Measurements from ENCODE around the gene MSN.
A peak's percentile ranks its signal among the peaks of the same experiment; 100 is the strongest.

MSN gene

DNA sequence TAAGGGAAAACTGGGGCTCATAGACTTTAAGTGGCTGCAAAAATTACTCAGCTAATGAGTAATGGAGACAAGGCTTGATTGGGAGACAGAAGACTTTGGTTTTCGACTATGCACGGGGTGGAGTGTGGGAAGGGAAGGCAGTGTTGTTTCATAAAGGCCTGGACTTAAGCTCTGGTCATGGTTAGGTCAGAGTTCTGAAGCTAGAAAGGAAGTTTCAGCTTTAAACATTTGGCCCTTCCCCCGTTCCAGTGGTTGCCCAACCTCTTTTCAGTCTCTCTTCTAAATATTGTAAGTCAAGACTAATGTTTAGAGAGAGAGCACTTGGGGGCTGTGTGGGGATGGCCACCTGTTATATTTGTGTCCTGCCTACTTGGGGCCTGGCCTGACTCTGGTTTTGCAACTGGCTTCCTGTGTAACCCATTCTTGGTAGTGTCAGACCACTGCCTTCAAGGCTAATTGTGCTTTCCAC, 21.0 kb downstream of the MSN start:
- H3K79me2 ChIP-seq (ENCODE audit: insufficient read depth, low read length) = peaks cover 100% of the 10 kb centered on the region
- ATAC-seq (ENCODE audit: insufficient read depth, low read depth) = no peak; the same call in 2 of the 3 replicates
- peaks cover 68% of the 10 kb centered on the region for H4K20me1 ChIP-seq (ENCODE audit: insufficient read depth, low read length)
- H3K27ac ChIP-seq (ENCODE audit: low read length) = peak overlapping the region; percentile 56
- no peak overlapping the region for H2AFZ ChIP-seq (ENCODE audit: low read depth, low read length)
- TF ChIP-seq EZH2 (IDR thresholded peaks at IDR 0.05; ENCODE audit: borderline replicate concordance, low read depth, low read length, severe bottlenecking) = no peak
- TF ChIP-seq, protein P1, sequence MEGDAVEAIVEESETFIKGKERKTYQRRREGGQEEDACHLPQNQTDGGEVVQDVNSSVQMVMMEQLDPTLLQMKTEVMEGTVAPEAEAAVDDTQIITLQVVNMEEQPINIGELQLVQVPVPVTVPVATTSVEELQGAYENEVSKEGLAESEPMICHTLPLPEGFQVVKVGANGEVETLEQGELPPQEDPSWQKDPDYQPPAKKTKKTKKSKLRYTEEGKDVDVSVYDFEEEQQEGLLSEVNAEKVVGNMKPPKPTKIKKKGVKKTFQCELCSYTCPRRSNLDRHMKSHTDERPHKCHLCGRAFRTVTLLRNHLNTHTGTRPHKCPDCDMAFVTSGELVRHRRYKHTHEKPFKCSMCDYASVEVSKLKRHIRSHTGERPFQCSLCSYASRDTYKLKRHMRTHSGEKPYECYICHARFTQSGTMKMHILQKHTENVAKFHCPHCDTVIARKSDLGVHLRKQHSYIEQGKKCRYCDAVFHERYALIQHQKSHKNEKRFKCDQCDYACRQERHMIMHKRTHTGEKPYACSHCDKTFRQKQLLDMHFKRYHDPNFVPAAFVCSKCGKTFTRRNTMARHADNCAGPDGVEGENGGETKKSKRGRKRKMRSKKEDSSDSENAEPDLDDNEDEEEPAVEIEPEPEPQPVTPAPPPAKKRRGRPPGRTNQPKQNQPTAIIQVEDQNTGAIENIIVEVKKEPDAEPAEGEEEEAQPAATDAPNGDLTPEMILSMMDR (IDR thresholded peaks at IDR 0.05; ENCODE audit: borderline replicate concordance, extremely low read depth, low read length, poor library complexity, severe bottlenecking) = no peak
- DNase-seq = no peak
- H3K4me1 ChIP-seq (ENCODE audit: insufficient read depth, low read length) = peaks cover 95% of the 10 kb centered on the region
- no peak overlapping the region for H3K9ac ChIP-seq (ENCODE audit: low read depth, low read length)
- no peaks in the 10 kb centered on the region for H3K27me3 ChIP-seq (ENCODE audit: insufficient read depth, low read length, poor library complexity)
- peaks cover 31% of the 10 kb centered on the region for H3K36me3 ChIP-seq (ENCODE audit: insufficient read depth, low read length)
- no peaks in the 10 kb centered on the region for H3K9me3 ChIP-seq (ENCODE audit: insufficient read depth, low read length, severe bottlenecking)
- H3K4me3 ChIP-seq (ENCODE audit: low read depth in 1 of 2, low read length in 2 of 2) = no peak overlapping the region
- H3K4me2 ChIP-seq (ENCODE audit: insufficient read depth, low read length) = peak overlapping the region; percentile 12; the same call in 1 of the 2 replicates

DNA sequence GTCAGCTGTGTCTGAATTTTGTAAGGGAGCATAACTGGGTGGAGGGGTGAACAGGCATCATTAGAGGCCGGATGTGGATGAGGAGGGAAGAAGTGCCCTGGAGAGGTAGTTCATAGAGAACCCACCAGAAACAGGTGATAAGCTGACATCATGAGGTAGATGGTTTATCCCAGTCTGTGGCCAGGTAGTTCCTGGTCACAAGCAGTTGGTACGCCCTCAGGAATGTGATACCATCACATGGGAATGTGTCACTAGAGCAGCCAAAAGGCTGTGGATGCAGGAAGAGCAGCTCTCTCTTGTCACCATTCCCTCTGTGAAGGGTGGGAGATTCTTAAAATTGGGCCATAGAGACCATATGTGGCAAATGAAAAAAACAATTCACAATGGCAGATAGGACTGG, 21.9 kb downstream of the MSN start:
- TF ChIP-seq EZH2 (IDR thresholded peaks at IDR 0.05; ENCODE audit: borderline replicate concordance, low read depth, low read length, severe bottlenecking) = no peak
- TF ChIP-seq, protein P1 (IDR thresholded peaks at IDR 0.05; ENCODE audit: borderline replicate concordance, extremely low read depth, low read length, poor library complexity, severe bottlenecking) = no peak
- H3K9me3 ChIP-seq (ENCODE audit: insufficient read depth, low read length, severe bottlenecking) = no peaks in the 10 kb centered on the region
- H2AFZ ChIP-seq (ENCODE audit: low read depth, low read length) = no peak overlapping the region
- H3K27me3 ChIP-seq (ENCODE audit: insufficient read depth, low read length, poor library complexity) = no peaks in the 10 kb centered on the region
- H3K9ac ChIP-seq (ENCODE audit: low read depth, low read length) = no peak overlapping the region
- DNase-seq = no peak
- peaks cover 68% of the 10 kb centered on the region for H4K20me1 ChIP-seq (ENCODE audit: insufficient read depth, low read length)
- no peak overlapping the region for H3K4me3 ChIP-seq (ENCODE audit: low read depth in 1 of 2, low read length in 2 of 2)
- H3K36me3 ChIP-seq (ENCODE audit: insufficient read depth, low read length) = peaks cover 31% of the 10 kb centered on the region
- H3K79me2 ChIP-seq (ENCODE audit: insufficient read depth, low read length) = peaks cover 99% of the 10 kb centered on the region
- H3K4me1 ChIP-seq (ENCODE audit: insufficient read depth, low read length) = peaks cover 95% of the 10 kb centered on the region
- H3K4me2 ChIP-seq (ENCODE audit: insufficient read depth, low read length) = no peak overlapping the region
- no peak for ATAC-seq (ENCODE audit: insufficient read depth, low read depth)
- H3K27ac ChIP-seq (ENCODE audit: low read length) = peak overlapping the region; percentile 54; the same call in 1 of the 2 replicates

DNA sequence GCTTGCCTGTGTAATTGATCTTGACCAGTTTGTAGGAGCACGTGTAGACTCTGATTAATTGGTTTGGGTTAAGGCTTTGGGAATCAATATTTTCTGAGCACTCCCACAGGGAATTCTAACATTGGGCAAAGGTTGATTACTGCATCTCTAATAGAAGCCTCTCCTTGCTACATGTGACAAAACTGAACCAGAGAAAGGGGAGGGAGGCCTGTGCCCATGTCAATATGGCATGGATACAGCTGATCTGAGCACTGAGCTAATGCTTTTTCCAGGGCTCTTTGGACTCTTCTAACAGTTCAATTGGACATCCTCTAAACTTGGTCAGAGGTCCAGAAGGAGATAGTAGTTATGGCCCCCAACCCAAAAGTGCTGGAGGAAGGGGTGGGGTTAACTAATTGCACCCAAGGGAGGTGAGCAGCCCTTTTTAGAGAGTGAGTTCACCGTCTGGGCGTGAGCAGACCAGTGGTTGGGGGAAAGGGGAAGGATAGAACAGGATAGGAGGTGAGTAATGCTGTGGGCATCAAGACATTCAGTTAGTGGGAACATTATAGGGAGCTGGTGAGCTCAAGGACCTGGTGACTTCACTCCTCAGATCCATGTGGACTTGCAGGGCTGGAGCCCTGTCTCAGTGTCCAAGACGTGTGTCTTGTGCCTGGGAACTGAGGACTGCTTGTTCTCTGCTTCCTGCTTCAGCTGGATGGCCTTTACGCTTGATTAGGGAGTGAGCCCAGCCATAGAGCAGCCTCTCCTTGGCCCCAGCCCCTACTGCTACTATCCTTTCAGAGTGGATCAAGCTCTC, 22.8 kb downstream of the MSN start:
- no peak overlapping the region for H3K4me2 ChIP-seq (ENCODE audit: insufficient read depth, low read length)
- no peak for TF ChIP-seq EZH2 (IDR thresholded peaks at IDR 0.05; ENCODE audit: borderline replicate concordance, low read depth, low read length, severe bottlenecking)
- peaks cover 26% of the 10 kb centered on the region for H3K36me3 ChIP-seq (ENCODE audit: insufficient read depth, low read length)
- H3K27me3 ChIP-seq (ENCODE audit: insufficient read depth, low read length, poor library complexity) = no peaks in the 10 kb centered on the region
- peaks cover 99% of the 10 kb centered on the region for H3K79me2 ChIP-seq (ENCODE audit: insufficient read depth, low read length)
- H3K27ac ChIP-seq (ENCODE audit: low read length) = peak overlapping the region; percentile 59
- no peak overlapping the region for H2AFZ ChIP-seq (ENCODE audit: low read depth, low read length)
- H4K20me1 ChIP-seq (ENCODE audit: insufficient read depth, low read length) = peaks cover 67% of the 10 kb centered on the region
- ATAC-seq (ENCODE audit: insufficient read depth, low read depth) (no peak), DNase-seq (no peak)
- no peak overlapping the region for H3K4me3 ChIP-seq (ENCODE audit: low read depth in 1 of 2, low read length in 2 of 2)
- H3K9me3 ChIP-seq (ENCODE audit: insufficient read depth, low read length, severe bottlenecking) = no peaks in the 10 kb centered on the region
- H3K4me1 ChIP-seq (ENCODE audit: insufficient read depth, low read length) = peaks cover 95% of the 10 kb centered on the region
- H3K9ac ChIP-seq (ENCODE audit: low read depth, low read length) = no peak overlapping the region

DNA sequence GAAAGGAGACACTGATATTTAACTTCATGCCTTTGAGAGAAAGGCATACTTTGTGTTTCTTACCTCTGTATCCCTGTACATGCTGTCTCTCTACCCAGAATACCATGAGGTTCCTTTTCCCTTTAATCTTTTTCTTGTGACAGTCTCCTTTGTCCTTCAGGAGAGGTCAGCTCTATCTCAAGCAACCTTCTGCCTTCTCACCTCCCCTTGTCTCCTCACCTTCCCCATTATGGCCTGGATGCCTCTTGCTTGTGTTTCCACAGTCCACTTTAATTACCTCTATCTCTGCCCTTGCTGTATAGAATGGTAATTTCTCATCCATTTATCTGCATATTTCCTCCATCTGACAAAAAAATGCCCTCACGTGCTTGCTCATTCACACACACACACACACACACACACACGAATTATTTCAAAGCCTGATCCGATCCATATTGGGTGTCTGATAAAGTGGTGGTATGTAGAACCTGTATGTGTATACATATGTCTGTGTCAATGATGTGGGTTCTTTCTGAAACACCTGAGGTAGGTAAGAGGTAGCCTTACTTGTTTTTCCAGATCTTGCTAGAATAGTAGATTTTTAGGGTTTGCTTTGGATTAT, 28.5 kb downstream of the MSN start:
- H3K79me2 ChIP-seq (ENCODE audit: insufficient read depth, low read length) = peaks cover 91% of the 10 kb centered on the region
- H3K27me3 ChIP-seq (ENCODE audit: insufficient read depth, low read length, poor library complexity) = no peaks in the 10 kb centered on the region
- H3K9me3 ChIP-seq (ENCODE audit: insufficient read depth, low read length, severe bottlenecking) = no peaks in the 10 kb centered on the region
- peak overlapping the region; percentile 61 for H3K9ac ChIP-seq (ENCODE audit: low read depth, low read length)
- H3K27ac ChIP-seq (ENCODE audit: low read length) = peak overlapping the region; percentile 96
- TF ChIP-seq EZH2 (IDR thresholded peaks at IDR 0.05; ENCODE audit: borderline replicate concordance, low read depth, low read length, severe bottlenecking) = no peak
- TF ChIP-seq, protein P1 (IDR thresholded peaks at IDR 0.05; ENCODE audit: borderline replicate concordance, extremely low read depth, low read length, poor library complexity, severe bottlenecking) = no peak
- DNase-seq (no peak), ATAC-seq (ENCODE audit: insufficient read depth, low read depth) (no peak)
- peaks cover 25% of the 10 kb centered on the region for H3K36me3 ChIP-seq (ENCODE audit: insufficient read depth, low read length)
- peaks cover 39% of the 10 kb centered on the region for H4K20me1 ChIP-seq (ENCODE audit: insufficient read depth, low read length)
- H3K4me1 ChIP-seq (ENCODE audit: insufficient read depth, low read length) = peaks cover 86% of the 10 kb centered on the region
- no peak overlapping the region for H2AFZ ChIP-seq (ENCODE audit: low read depth, low read length)
- peak overlapping the region; percentile 61 for H3K4me2 ChIP-seq (ENCODE audit: insufficient read depth, low read length)
- no peak overlapping the region for H3K4me3 ChIP-seq (ENCODE audit: low read depth in 1 of 2, low read length in 2 of 2)

Measured in DND-41 (cell line).